HG02642 (cell line): ENCODE measurements around the gene ADAM12.

Source experiments
- ATAC-seq: cut with Tn5 transposase; IDR thresholded peaks from one replicate; pipeline ENCODE4 v1.9.1; 2021; ENCODE audit warnings: mild to moderate bottlenecking; ENCODE audit not compliant: unreplicated experiment, poor library complexity

Gene ADAM12

DNA sequence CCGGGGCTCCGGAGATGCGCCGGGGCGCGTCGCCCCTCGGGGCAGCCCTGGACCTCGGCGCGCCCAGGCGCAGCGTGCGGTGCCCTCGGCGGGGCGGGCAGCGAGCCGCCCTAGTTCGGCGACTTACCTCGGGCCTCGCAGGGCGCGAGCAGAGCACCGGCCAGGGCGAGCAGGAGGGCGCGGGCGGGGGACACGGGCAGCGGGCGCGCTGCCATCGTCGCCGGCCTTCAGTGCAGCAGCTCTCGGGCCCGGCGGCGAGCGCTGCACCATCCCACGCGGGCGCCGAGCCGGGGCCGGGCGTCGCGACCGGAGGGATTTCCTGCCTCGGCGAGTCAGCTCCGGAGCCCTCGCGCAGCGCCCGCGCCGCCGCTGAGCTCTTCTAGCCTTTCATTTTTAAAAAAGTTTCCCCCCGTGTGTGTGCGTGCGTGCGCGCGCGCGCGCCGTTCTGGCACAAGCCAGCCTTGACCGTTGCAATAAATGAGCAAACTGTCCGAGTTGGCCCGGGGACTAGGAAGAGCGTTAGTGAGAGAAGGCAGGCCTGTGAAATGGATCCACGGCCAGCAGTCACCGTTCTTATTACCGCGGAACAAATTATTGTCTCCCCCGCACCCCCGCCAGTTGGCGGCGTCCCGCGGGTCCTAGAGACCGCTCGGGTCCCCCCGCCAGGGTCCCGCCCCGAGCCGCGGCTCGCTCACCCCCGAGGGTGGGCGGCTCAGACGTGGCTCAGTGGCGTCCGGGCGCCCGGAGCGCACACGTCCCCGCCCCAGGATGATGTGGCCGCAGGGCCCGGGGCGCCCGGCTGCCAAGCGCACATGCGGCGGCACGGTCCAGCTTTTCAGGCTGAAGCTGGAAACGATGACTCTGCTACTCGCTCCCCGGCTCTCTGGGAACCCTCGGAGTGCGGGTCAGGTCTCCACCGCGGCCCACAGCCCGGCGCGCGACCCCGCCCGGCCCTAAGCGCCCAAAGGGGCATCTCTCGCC, at the start of gene ADAM12:
ADAM12 (minus strand) TSS at position 547 of the 981 bp plus-strand sequence; CDS start at position 215, 332 bp downstream.
- no peak for ATAC-seq

GRCh38 chr10:126437635-126438406, 49.5 kb upstream of the ADAM12 start:
- no peak for ATAC-seq

DNA sequence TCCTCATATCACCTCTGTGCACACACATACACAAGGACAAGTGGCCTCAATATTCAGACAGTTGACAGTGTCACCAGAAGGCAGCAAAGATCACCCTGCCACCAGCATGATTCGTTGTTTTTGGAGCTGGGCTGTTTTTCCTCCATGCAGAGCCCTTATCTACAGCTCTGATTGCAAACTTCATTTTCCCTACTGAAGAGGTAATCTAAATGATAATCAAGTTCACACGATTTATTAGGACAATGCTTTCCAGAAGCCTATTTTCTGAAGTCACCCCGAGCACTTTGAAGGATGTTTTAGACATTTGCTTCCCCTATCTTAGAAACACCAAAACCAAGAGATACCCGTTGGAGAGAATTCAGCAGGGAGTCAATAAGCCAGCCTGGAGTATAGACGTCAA, 46.0 kb upstream of the ADAM12 start:
- ATAC-seq: no peak

GRCh38 chr10:126433351-126433750, 45.1 kb upstream of the ADAM12 start:
- ATAC-seq: no peak

GRCh38 chr10:126432507-126432906, 44.2 kb upstream of the ADAM12 start:
- no peak for ATAC-seq

GRCh38 chr10:126431816-126432215, 43.5 kb upstream of the ADAM12 start:
- ATAC-seq: no peak

- no peak for ATAC-seq
Measured at GRCh38 chr10:126430512-126430911, 42.2 kb upstream of the ADAM12 start.

GRCh38 chr10:126429275-126429674, 41.0 kb upstream of the ADAM12 start:
- no peak for ATAC-seq

GRCh38 chr10:126425489-126426065, 37.3 kb upstream of the ADAM12 start:
- ATAC-seq: no peak

GRCh38 chr10:126425032-126425431, 36.8 kb upstream of the ADAM12 start:
- no peak for ATAC-seq

GRCh38 chr10:126423732-126424491, 35.6 kb upstream of the ADAM12 start:
- no peak for ATAC-seq

DNA sequence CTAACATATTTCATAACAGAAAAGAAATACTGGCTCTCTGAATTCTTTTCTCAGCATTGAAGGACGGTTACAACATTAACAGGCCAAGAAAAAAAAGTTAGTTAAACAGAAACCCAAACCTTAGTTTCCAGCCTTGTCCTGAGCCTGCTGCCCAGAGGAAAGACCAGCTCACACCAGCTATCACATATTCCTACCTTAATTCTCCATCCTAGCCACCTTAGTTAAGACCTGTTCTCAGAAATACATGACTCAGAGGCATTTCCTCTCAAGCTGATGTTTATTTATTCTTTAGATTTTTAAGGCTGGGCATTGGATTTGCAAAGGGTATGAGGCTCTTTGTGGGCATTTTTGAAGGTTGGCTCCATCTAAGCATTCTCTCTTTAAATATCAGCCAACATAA, 34.3 kb upstream of the ADAM12 start:
- ATAC-seq: no peak

- no peak for ATAC-seq
Measured at GRCh38 chr10:126421756-126422256, 33.5 kb upstream of the ADAM12 start.

DNA sequence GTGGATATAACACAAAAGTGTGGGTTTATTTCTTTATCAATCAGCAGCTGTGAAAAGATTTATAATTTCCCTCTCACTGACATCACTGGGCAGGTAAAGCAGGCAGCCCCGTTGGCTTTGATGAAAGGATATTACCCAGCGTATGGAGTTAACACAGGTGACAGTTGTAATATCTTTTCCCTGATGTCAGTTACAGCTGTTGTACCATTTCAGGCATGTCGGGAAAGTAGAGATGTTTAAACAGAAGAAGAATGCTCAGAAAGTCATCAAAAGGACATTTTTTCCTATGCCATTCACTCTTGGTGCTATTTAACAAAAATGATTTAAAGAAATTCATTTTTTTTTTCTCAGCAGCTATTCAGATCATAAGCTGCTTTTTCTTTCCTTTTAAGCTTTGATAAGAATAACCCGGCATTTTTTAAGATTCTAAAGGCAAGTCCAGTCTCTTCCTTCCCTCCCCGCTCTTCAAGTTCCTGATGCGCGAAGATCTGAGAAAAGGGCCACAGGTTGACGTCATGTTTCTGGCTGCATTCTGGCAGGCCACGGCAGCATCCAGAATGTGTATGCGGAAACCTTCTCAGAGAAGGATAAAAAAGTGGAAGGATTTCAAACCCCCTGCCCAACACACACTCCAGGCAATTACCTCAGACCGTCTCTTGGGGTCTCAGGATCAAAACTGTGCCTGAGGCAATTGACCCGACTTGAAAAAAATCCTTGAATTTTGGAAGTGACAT, 32.5 kb upstream of the ADAM12 start:
- no peak for ATAC-seq

DNA sequence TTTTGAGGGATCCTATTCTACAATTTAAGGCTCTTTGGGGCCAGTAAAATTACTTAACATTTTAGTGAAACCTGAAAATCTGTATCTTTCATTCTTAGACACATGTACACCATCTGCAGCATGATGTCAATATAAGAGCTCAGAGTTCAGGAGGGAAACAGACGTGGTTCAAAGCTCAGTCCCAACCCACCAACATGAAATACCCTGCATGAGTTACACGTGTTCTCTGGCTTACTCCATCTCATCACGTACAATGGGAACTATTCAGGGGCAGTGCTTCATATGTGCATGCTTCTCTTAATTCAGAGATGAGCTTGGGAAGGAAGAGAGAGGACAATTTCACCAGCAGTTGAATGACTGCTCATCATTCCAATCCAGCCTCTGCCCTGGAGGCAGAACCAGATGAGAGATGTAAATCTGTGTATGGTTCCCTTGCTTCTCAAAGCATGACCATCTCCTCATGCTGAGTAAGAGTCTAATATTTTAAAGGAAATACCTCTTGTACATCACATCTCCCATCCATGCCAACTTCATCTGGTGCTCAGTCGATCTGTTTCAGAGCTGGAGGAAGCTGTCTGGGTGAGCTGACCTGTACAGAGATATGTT, 29.0 kb upstream of the ADAM12 start:
- no peak for ATAC-seq

GRCh38 chr10:126409821-126410220, 21.5 kb upstream of the ADAM12 start:
- ATAC-seq: no peak

DNA sequence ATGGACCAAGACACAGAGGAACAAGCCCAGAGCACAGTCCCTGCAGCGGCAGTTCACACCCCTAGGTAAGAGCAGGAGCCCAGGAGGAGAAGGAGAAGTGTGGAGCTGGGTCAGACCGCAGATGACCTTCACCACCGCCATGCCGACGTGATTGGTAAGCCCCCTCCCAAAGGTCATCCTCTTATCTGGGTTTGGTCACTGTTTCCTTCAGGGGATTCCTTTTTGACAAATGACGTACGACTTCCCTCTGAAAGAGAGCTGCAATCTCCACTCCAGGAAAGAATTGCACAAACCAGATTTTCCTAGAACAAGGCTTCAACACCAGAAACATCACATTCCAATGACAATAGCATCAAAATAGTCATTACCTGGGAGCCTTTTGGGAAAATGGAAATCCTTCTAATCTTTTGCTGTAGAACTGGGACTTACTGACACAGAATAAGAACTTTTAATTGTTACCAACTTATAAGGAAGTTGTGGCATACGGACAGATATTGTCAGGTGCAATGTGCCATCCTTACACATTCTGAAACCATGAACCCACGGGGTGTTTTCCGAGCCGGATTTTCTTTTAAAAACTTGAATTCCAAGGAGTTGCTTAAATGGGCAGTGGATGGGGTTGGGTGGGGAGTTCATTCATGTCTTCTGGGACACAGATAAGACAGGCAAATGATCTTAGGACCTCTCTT, 20.8 kb upstream of the ADAM12 start:
- ATAC-seq: no peak

GRCh38 chr10:126407831-126408230, 19.6 kb upstream of the ADAM12 start:
- no peak for ATAC-seq
